Measurements from ENCODE around the gene ZNF76. TPM values are rescaled to one million over a fixed set of nuclear protein-coding genes. Genes with fewer than 3 reads are reported as not detected.
A peak's percentile ranks its signal among the peaks of the same experiment; 100 is the strongest.

Gene ZNF76
- total RNA-seq, 2 donors from 2014 or later: 25.4 to 26.0 TPM

DNA sequence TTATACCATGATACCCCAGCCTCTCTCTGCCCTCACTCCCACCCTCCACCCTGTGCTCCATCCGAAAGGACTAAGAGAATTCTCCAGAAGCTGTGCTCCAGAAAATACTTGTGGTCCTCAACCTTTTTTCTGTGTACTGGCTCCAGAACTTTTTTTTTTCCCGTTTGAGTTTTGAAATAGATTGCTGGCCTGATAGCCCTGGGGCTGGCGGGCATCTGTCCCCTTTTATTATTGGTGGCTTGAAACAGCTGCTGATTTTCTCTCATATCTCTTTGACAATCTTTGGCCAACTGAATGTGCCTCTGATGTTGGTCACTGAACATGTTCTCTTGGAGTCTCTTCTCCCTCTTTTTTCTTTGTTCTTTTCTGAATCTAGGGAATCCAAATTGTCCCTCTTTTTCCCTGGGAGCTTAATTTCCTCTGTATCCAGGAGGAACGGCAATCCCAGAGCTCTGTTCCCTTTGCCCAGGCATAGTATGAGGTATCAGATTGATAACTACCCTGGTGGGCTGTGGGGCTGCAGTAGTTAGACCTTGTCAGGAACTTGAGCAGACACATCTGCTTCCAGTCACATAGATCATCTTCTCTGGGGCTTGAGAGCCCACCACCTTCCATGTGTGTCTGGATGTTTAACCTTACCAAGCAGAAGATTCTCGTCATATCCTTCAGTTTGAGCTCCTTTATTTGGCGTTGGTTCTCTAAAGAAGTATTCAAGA, 84.5 kb downstream of the ZNF76 start:
- H3K4me3 ChIP-seq: peak overlapping the region; percentile 83 to 99
- H3K4me1 ChIP-seq: peaks cover 0 to 15% of the 10 kb centered on the region in 2 donors
- TF ChIP-seq CTCF (IDR thresholded peaks at IDR 0.05): no peak
- no peaks in the 10 kb centered on the region for H3K9me3 ChIP-seq
- no peak for DNase-seq (ENCODE audit: low spot score)
- H3K27ac ChIP-seq: peak overlapping the region; percentile 6 to 91
- peaks cover 19% of the 10 kb centered on the region for H3K36me3 ChIP-seq
- no peaks in the 10 kb centered on the region for H3K27me3 ChIP-seq

Other genes starting within 250 kb of the ZNF76 start
- not detected for gene TCP11, start 118.4 kb upstream of the ZNF76 start, total RNA-seq
- under 1 TPM; 0.12 to 0.59 TPM for gene SCUBE3, start 45.8 kb upstream of the ZNF76 start, total RNA-seq
- 1 to 10 TPM; 1.4 to 2.2 TPM for gene DEF6, start 38.1 kb downstream of the ZNF76 start, total RNA-seq
- 10 to 100 TPM; 11.0 to 14.8 TPM for gene PPARD, start 82.8 kb downstream of the ZNF76 start, total RNA-seq
- gene FANCE, start 192.6 kb downstream of the ZNF76 start, total RNA-seq: 1 to 10 TPM; 3.4 to 3.5 TPM
- gene RPL10A, start 208.7 kb downstream of the ZNF76 start, total RNA-seq: 100 to 1,000 TPM; 571 to 831 TPM
- 10 to 100 TPM; 19.3 to 37.1 TPM for gene TEAD3, start 237.3 kb downstream of the ZNF76 start, total RNA-seq